K562 (cell line): ENCODE data around the gene CIB2. TPM values are rescaled to one million over a fixed set of nuclear protein-coding genes. Genes with fewer than 3 reads are reported as not detected.

ENCODE experiments used
- ARID3A ChIP-seq: IDR thresholded peaks from 2 replicates; pipeline ENCODE4 v1.6.1; 2012; ENCODE audit warnings: low read depth, low read length, improper control_type of control experiment, borderline replicate concordance
- ETV5 ChIP-seq: sonication (generic); formaldehyde crosslinking; IDR thresholded peaks from 2 replicates; pipeline ENCODE4 v1.4.0; 2020; ENCODE audit warnings: low read depth, mild to moderate bottlenecking, missing genetic modification reagents
- KLF13 ChIP-seq: fragments of 450-650 bp; IDR thresholded peaks from 2 replicates; pipeline ENCODE4 v1.6.1; 2016; ENCODE audit warnings: missing genetic modification characterization, low read depth, mild to moderate bottlenecking, missing compliant biosample characterization, moderate library complexity, borderline replicate concordance
- MAFK ChIP-seq: IDR thresholded peaks from 2 replicates; pipeline ENCODE4 v1.6.1; 2011; ENCODE audit warnings: low read length, improper control_type of control experiment
- MCM2 ChIP-seq: fragments of 450-650 bp; IDR thresholded peaks from 2 replicates; pipeline ENCODE4 v1.6.1; 2017; ENCODE audit warnings: low read depth, mild to moderate bottlenecking
- NCOR1 ChIP-seq: fragments of 450-650 bp; IDR thresholded peaks from 2 replicates; pipeline ENCODE4 v1.6.1; 2016; ENCODE audit warnings: mild to moderate bottlenecking, moderate library complexity
- NFE2 ChIP-seq: IDR thresholded peaks from 2 replicates; pipeline ENCODE4 v1.6.1; 2014; ENCODE audit warnings: antibody characterized with exemption, low read depth
- NRF1 ChIP-seq, 2 experiments: fragments of 450-650 bp; IDR thresholded peaks in 1 of 2; conservative IDR thresholded peaks in 1 of 2; 2 replicates each; pipeline ENCODE4 v1.6.1; 2014; ENCODE audit warnings: mild to moderate bottlenecking in 2 of 2
- PBX2 ChIP-seq, 2 experiments: IDR thresholded peaks in 1 of 2; conservative IDR thresholded peaks in 1 of 2; 2 replicates each; pipeline ENCODE4 v1.6.1; 2016; ENCODE audit warnings: low read depth in 2 of 2, mild to moderate bottlenecking in 1 of 2, missing compliant biosample characterization in 1 of 2, missing genetic modification characterization in 1 of 2, moderate library complexity in 1 of 2
- PPARD ChIP-seq: fragments of 250-450 bp; sonication (Bioruptor Pico); IDR thresholded peaks from 2 replicates; pipeline ENCODE4 v1.8.0; 2022; ENCODE audit warnings: inconsistent platforms, mild to moderate bottlenecking, moderate library complexity
- RBM14 ChIP-seq: fragments of 200-400 bp; formaldehyde crosslinking; IDR thresholded peaks from 2 replicates; pipeline ENCODE4 v1.6.1; 2018; ENCODE audit warnings: low read depth, mild to moderate bottlenecking, low read length, moderate library complexity, borderline replicate concordance; ENCODE audit not compliant: insufficient read depth
- SMARCC2 ChIP-seq: fragments of 450-650 bp; IDR thresholded peaks from 2 replicates; pipeline ENCODE4 v1.6.1; 2017; ENCODE audit warnings: antibody characterized with exemption, moderate library complexity, mild to moderate bottlenecking, low read depth
- SUPT5H ChIP-seq: fragments of 450-650 bp; IDR thresholded peaks from 2 replicates; pipeline ENCODE4 v1.6.1; 2016
- ZBTB9 ChIP-seq: fragments of 450-650 bp; formaldehyde crosslinking; IDR thresholded peaks from 2 replicates; pipeline ENCODE4 v1.4.0; 2020; ENCODE audit warnings: mild to moderate bottlenecking, moderate library complexity
- ZEB2 ChIP-seq: fragments of 450-650 bp; IDR thresholded peaks from 2 replicates; pipeline ENCODE4 v1.6.1; 2016
- ZNF197 ChIP-seq: fragments of 200-800 bp; sonication (Bioruptor generic); IDR thresholded peaks from 2 replicates; pipeline ENCODE4 v1.6.1; 2016; ENCODE audit warnings: low read depth, missing genetic modification characterization, missing compliant biosample characterization
- ZNF398 ChIP-seq: fragments of 250-450 bp; sonication (Bioruptor Pico); IDR thresholded peaks from 2 replicates; pipeline ENCODE4 v1.8.0; 2021; ENCODE audit warnings: moderate library complexity, mild to moderate bottlenecking, inconsistent platforms
- ZNF668 ChIP-seq: fragments of 250-450 bp; sonication (Bioruptor Pico); IDR thresholded peaks from 2 replicates; pipeline ENCODE4 v1.8.0; 2022; ENCODE audit warnings: mild to moderate bottlenecking, inconsistent platforms
- ZNF764 ChIP-seq: fragments of 250-450 bp; sonication (Bioruptor Pico); IDR thresholded peaks from 2 replicates; pipeline ENCODE4 v1.4.0; 2020; ENCODE audit warnings: low read depth, mild to moderate bottlenecking, moderate library complexity
- ZNF785 ChIP-seq: fragments of 250-450 bp; sonication (Bioruptor Pico); IDR thresholded peaks from 2 replicates; pipeline ENCODE4 v1.4.0; 2020; ENCODE audit warnings: mild to moderate bottlenecking
- polyA plus RNA-seq, 8 experiments: library from polyadenylated mRNA; depleted of rRNA in 4 of 8; stranded (reverse) in 5 of 8; unstranded in 3 of 8; fragments of >200 nt; fragmentation: Nextera tagmentation in 2 of 8; fragmentation: Illumina TruSeq in 1 of 8; extraction: Ambion mirVana in 2 of 8; extraction: Trizol in 1 of 8; gene quantifications; 2 replicates each; pipeline versions ENCODE4 v1.2.1 to v1.2.3, GENCODE V29; 2011 to 2014; ENCODE audit warnings: inconsistent platforms in 1 of 8, missing spikeins in 1 of 8
- total RNA-seq, 7 experiments: library from RNA; depleted of rRNA in 6 of 7; stranded (reverse); fragments of >200 nt in 6 of 7; fragmentation: Illumina TruSeq in 2 of 7; extraction: Trizol in 2 of 7; gene quantifications; 2 replicates each; pipeline versions ENCODE4 v1.2.1 to v1.2.3, GENCODE V29; 2011 to 2021; ENCODE audit warnings: low replicate concordance in 1 of 7

CIB2 gene
- total and polyA plus RNA-seq, 9 of the 15 experiments (the other 6 are each of a cell fraction or from before 2014, with no cell fraction given): 1.5 to 37.4 (median 19.4) TPM

- no peak for TF ChIP-seq ZNF197 (CRISPR knock-in tag)
- TF ChIP-seq ZEB2: 0 out of 2 replicates have a peak, but pooled peaks have one; percentile 31
- TF ChIP-seq PPARD (CRISPR knock-in tag): no peak
- TF ChIP-seq PBX2 (CRISPR knock-in tag; IDR thresholded peaks at IDR 0.05; ENCODE audit: low read depth): no peak
- no peak for TF ChIP-seq PBX2 (tag; conservative IDR thresholded peaks at IDR 0.05; ENCODE audit: low read depth)
- TF ChIP-seq ZNF668: no peak
- no peak for TF ChIP-seq ZBTB9
- TF ChIP-seq KLF13 (tag): no peak
- TF ChIP-seq NFE2: no peak
- no peak for TF ChIP-seq MAFK
- no peak for TF ChIP-seq NCOR1
- TF ChIP-seq ZNF785: no peak
- TF ChIP-seq ZNF764 (CRISPR knock-in tag): no peak
- peak; percentile 54 to 58; a peak in 2 of 4 replicates for TF ChIP-seq NRF1 (conservative IDR thresholded peaks at IDR 0.05 in 1 of 2, IDR thresholded peaks at IDR 0.05 in 1 of 2)
- TF ChIP-seq MCM2: no peak
- TF ChIP-seq ARID3A: no peak
- TF ChIP-seq ZNF398 (CRISPR knock-in tag): no peak
- no peak for TF ChIP-seq SUPT5H
- TF ChIP-seq ETV5 (CRISPR knock-in tag): 0 out of 2 replicates have a peak, but pooled peaks have one; percentile 38
- TF ChIP-seq RBM14: no peak
- TF ChIP-seq SMARCC2: no peak
Measured at GRCh38 chr15:78077053-78077870, 54.0 kb downstream of the CIB2 start, which contains the start of gene TBC1D2B (continued).
